Adrenal gland (tissue), 12 donors: ENCODE measurements around the gene TSSK3. TPM values are rescaled to one million over a fixed set of nuclear protein-coding genes. Genes with fewer than 3 reads are reported as not detected.

ENCODE experiments used
- DNase-seq, 7 donors: peaks; one replicate each; pipeline ENCODE4 v3.0.0-alpha.2; 2019 to 2020
- H3K27ac ChIP-seq, 5 donors: fragments of 200-600 bp; sonication (generic) in 4 of 5; 1 replicate in 3 of 5; 2 replicates in 2 of 5; pipeline versions ENCODE4 v1.5.1 to v1.8.0; 2016 to 2020; ENCODE audit warnings: mild to moderate bottlenecking in 1 of 5
- H3K27me3 ChIP-seq: fragments of 200-600 bp; 2 replicates; pipeline ENCODE4 v1.8.0; 2021
- H3K36me3 ChIP-seq, 2 donors: fragments of 200-600 bp; replicated peaks in 1 of 2; 1 replicate in 1 of 2; 2 replicates in 1 of 2; pipeline versions ENCODE4 v1.5.1 to v1.8.0; 2018 to 2022
- H3K4me1 ChIP-seq, 2 donors: fragments of 200-600 bp; replicated peaks in 1 of 2; 1 replicate in 1 of 2; 2 replicates in 1 of 2; pipeline versions ENCODE4 v1.5.1 to v1.8.0; 2018 to 2021
- H3K4me3 ChIP-seq, 4 donors: fragments of 200-600 bp; sonication (generic) in 3 of 4; one replicate each; pipeline ENCODE4 v1.5.1; 2016 to 2018
- H3K9me3 ChIP-seq, 3 donors: fragments of 200-600 bp; sonication (generic) in 1 of 3; replicated peaks in 1 of 3; 1 replicate in 2 of 3; 2 replicates in 1 of 3; pipeline versions ENCODE4 v1.5.1 to v1.8.0; 2016 to 2021
- POLR2A ChIP-seq, 2 donors: fragments of 450-650 bp; IDR thresholded peaks; one replicate each; pipeline ENCODE4 v1.6.1; 2017; ENCODE audit warnings: antibody characterized with exemption in 2 of 2, mild to moderate bottlenecking in 2 of 2, moderate library complexity in 1 of 2
- WGBS, 4 donors: extraction: QIAGEN DNeasy Blood & Tissue Kit in 2 of 4; methylation state at CpG; one replicate each; pipeline versions ENCODE4 v1.1.5 to v1.1.7; 2013 to 2017; 5-methylcytosine and 5-hydroxymethylcytosine counted together
- intact Hi-C, 2 donors: fragments of 100-400 bp; cut with DNase I; formaldehyde crosslinking; loops; one replicate each; pipeline versions ENCODE4 v1.14.1 to v1.15.0; 2022 to 2023
- polyA plus RNA-seq, 3 donors: library from polyadenylated mRNA; stranded (reverse); fragments of 200-250 nt in 2 of 3; fragments of 350-450 nt in 1 of 3; fragmentation: Illumina TruSeq in 1 of 3; extraction: RNeasy Lipid Tissue Mini Kit (QIAGEN cat#74804) in 1 of 3; gene quantifications; one replicate each; pipeline ENCODE4 v1.2.3, GENCODE V29; 2013 to 2014
- total RNA-seq, 9 donors: library from RNA; depleted of rRNA in 4 of 9; stranded (reverse); fragments of >200 nt in 4 of 9; fragments of 120-200 nt in 1 of 9; fragmentation: NEBNext Ultra II Directional in 1 of 9; extraction: Animal tissue kit (Norgen Biotek cat#: 25700) in 1 of 9; gene quantifications; one replicate each; pipeline versions ENCODE4 v1.1.0 to v1.2.4, GENCODE V29; 2013 to 2023
- TF ChIP-seq, protein P1 (sequence below), 6 experiments: fragments of 450-650 bp in 4 of 6; fragments of 200-600 bp in 2 of 6; sonication (generic) in 1 of 6; IDR thresholded peaks; 1 replicate in 5 of 6; 2 replicates in 1 of 6; pipeline versions ENCODE4 v1.5.1 to v1.8.0; 2016 to 2021; ENCODE audit warnings: antibody characterized with exemption in 6 of 6, mild to moderate bottlenecking in 2 of 6, moderate library complexity in 1 of 6
- donor health status: healthy with polysubstance abuse.
- donor health status: Bipolar disorder and iron deficiency.
- donor health status: DM: yes; HTN: yes; CAD: no.
- donor health status: DM: no; HTN: no; CAD: no.
- donor health status: DM: no; HTN: no; CAD: no.
- donor health status: DM: yes; HTN: yes; CAD: no.

TSSK3 gene
- total and polyA plus RNA-seq, 12 donors, result 0.69 to 5.3 (median 1.9) TPM; not detected in 1

DNA sequence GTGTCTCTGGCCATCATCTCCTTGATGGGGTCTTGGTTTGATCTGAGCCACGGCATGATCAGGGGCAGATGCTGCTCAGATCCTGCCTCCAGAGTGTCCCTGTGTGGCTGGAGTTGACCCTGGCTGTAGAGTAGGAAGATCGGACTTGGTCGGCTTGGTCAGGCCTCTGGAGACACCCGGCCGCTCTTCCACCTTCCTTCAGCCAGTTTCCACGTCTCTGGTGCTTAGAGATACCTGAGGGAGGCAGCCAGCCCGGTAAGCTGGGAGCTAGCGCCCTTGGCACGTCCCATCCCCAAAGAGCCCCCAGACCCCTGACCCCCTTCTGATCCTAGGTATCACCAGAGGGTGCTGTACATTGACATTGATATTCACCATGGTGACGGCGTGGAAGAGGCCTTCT lies 35.1 kb upstream of the TSSK3 start:
- WGBS, 4 donors, result 94 to 98% (median 95%) methylated on average over 10 to 11 of the region's 11 CpGs
- intact Hi-C loops, result no loop called here
- Histone ChIP-seq H3K9me3 (no peaks in the 10 kb centered on the region), H3K36me3 (peaks cover 0 to 61% of the 10 kb centered on the region in 2 donors), H3K4me3 (no peak overlapping the region), H3K4me1 (no peaks in the 10 kb centered on the region), H3K27ac (no peak overlapping the region), H3K27me3 (no peaks in the 10 kb centered on the region)
- DNase-seq, result no peak
- TF ChIP-seq POLR2A (IDR thresholded peaks at IDR 0.05), result no peak
- TF ChIP-seq, protein P1, sequence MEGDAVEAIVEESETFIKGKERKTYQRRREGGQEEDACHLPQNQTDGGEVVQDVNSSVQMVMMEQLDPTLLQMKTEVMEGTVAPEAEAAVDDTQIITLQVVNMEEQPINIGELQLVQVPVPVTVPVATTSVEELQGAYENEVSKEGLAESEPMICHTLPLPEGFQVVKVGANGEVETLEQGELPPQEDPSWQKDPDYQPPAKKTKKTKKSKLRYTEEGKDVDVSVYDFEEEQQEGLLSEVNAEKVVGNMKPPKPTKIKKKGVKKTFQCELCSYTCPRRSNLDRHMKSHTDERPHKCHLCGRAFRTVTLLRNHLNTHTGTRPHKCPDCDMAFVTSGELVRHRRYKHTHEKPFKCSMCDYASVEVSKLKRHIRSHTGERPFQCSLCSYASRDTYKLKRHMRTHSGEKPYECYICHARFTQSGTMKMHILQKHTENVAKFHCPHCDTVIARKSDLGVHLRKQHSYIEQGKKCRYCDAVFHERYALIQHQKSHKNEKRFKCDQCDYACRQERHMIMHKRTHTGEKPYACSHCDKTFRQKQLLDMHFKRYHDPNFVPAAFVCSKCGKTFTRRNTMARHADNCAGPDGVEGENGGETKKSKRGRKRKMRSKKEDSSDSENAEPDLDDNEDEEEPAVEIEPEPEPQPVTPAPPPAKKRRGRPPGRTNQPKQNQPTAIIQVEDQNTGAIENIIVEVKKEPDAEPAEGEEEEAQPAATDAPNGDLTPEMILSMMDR (IDR thresholded peaks at IDR 0.05), result no peak

DNA sequence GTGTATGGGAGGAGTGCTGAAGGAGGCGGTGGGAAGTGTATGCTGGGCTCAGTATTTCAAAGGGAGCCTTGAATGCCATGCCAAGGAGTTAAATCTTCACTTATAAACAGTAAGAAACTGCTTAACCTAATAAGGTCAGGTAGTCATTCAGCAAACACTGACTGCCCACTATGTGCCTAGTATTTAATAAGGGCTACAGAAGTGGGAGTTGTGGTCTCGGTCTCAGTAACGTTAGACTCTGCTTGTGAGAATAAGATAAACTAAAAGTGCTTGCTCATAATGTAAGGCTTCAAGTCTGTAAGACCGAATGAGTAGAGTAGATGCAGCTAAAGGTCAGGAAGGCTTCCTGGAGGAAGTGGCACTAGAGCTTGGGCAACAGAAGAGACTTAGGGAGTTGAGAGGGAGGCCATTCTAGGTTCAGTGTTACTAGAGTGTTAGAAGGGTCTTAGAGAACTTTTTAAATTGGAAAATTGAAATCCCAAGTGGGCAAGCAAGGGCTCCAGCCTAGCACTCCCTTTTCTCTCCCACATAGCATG lies 32.3 kb upstream of the TSSK3 start:
- intact Hi-C loops, result no loop called here

DNA sequence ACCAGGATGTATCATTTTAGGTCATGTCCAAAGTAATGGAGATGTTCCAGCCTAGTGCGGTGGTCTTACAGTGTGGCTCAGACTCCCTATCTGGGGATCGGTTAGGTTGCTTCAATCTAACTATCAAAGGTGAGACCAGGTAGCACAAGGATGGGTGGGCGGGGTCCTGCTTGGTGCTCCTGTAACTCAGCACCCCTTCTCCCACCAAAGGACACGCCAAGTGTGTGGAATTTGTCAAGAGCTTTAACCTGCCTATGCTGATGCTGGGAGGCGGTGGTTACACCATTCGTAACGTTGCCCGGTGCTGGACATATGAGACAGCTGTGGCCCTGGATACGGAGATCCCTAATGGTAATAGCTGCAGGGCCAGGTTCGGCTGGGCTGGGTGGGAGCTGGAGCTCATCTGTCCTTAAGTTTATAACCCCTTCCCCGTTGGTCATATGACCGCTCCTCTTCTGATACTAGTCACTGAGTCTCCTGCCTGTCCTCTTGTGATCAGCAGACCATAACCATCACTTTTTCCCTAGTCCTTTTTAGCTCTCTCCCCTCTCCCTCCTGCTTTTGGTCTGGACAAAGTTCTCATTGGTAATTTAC lies 31.7 kb upstream of the TSSK3 start:
- Histone ChIP-seq H3K27me3 (no peaks in the 10 kb centered on the region), H3K4me1 (peaks cover 6 to 14% of the 10 kb centered on the region in 2 donors), H3K27ac (no peak overlapping the region), H3K36me3 (peaks cover 0 to 71% of the 10 kb centered on the region in 2 donors), H3K9me3 (no peaks in the 10 kb centered on the region), H3K4me3 (no peak overlapping the region)
- TF ChIP-seq, protein P1 (IDR thresholded peaks at IDR 0.05), result no peak
- TF ChIP-seq POLR2A (IDR thresholded peaks at IDR 0.05), result no peak
- intact Hi-C loops, result no loop called here
- DNase-seq, result no peak
- 89 to 92% (median 90%) methylated on average over 12 of the region's 12 CpGs for WGBS, 4 donors

More for the DNA sequence above, 32.3 kb upstream of the TSSK3 start:
- TF ChIP-seq POLR2A (IDR thresholded peaks at IDR 0.05), result no peak
- TF ChIP-seq, protein P1 (IDR thresholded peaks at IDR 0.05), result no peak
- Histone ChIP-seq H3K27me3 (no peaks in the 10 kb centered on the region), H3K27ac (no peak overlapping the region), H3K4me1 (peaks cover 4 to 11% of the 10 kb centered on the region in 2 donors), H3K4me3 (no peak overlapping the region), H3K9me3 (no peaks in the 10 kb centered on the region), H3K36me3 (peaks cover 0 to 71% of the 10 kb centered on the region in 2 donors)
- WGBS, 4 donors, result 88 to 93% (median 92%) methylated on average over 4 of the region's 4 CpGs
- no peak for DNase-seq

DNA sequence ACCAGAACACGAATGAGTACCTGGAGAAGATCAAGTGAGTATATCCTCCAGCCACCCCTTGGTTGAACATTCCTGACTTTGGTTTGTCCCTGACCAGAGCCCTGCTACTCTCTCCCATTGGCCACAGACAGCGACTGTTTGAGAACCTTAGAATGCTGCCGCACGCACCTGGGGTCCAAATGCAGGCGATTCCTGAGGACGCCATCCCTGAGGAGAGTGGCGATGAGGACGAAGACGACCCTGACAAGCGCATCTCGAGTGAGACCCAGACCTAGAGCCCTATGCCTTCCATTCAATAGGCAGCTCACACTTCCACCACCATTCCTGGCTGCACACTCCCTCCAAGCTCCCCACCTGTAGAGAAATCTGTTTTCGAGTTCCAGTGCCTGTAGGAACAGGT lies 30.8 kb upstream of the TSSK3 start:
- intact Hi-C loops, result no loop called here
- Histone ChIP-seq H3K4me3 (no peak overlapping the region), H3K27me3 (no peaks in the 10 kb centered on the region), H3K4me1 (peaks cover 6 to 19% of the 10 kb centered on the region in 2 donors), H3K36me3 (peaks cover 0 to 71% of the 10 kb centered on the region in 2 donors), H3K9me3 (no peaks in the 10 kb centered on the region), H3K27ac (no peak overlapping the region)
- DNase-seq, result no peak
- WGBS, 4 donors, result 90 to 94% (median 92%) methylated on average over 12 of the region's 12 CpGs
- TF ChIP-seq POLR2A (IDR thresholded peaks at IDR 0.05), result no peak
- TF ChIP-seq, protein P1 (IDR thresholded peaks at IDR 0.05), result no peak
